Gastrocnemius medialis (tissue), 4 donors: ENCODE results near the gene EEF1AKMT2. TPM values are rescaled to one million over a fixed set of nuclear protein-coding genes. Genes with fewer than 3 reads are reported as not detected.

ENCODE experiments used
- ATAC-seq, 2 donors: fragments of 150-250 bp; one replicate each; pipeline ENCODE4 v1.9.1; 2016
- DNase-seq, 2 donors: peaks; one replicate each; pipeline ENCODE4 v3.0.0-alpha.2; 2019
- H3K27ac ChIP-seq, 4 donors: fragments of 200-600 bp; sonication (generic); 1 replicate in 1 of 4; 2 replicates in 3 of 4; pipeline ENCODE4 v1.5.1; 2016 to 2018; ENCODE audit warnings: mild to moderate bottlenecking in 2 of 4, moderate library complexity in 1 of 4
- H3K27me3 ChIP-seq, 3 donors: fragments of 200-600 bp; sonication (generic) in 2 of 3; 1 replicate in 1 of 3; 2 replicates in 2 of 3; pipeline versions ENCODE4 v1.5.1 to v1.6.0; 2016 to 2019; ENCODE audit warnings: mild to moderate bottlenecking in 1 of 3, moderate library complexity in 1 of 3
- H3K36me3 ChIP-seq, 2 donors: fragments of 200-600 bp; sonication (generic) in 1 of 2; one replicate each; pipeline ENCODE4 v1.5.1; 2017 to 2018
- H3K4me1 ChIP-seq, 2 donors: fragments of 200-600 bp; sonication (generic) in 1 of 2; one replicate each; pipeline ENCODE4 v1.5.1; 2016 to 2017; ENCODE audit warnings: mild to moderate bottlenecking in 2 of 2
- H3K4me3 ChIP-seq, 4 donors: fragments of 200-600 bp; sonication (generic) in 3 of 4; 1 replicate in 1 of 4; 2 replicates in 3 of 4; pipeline ENCODE4 v1.5.1; 2016 to 2019; ENCODE audit warnings: mild to moderate bottlenecking in 2 of 4
- H3K9me3 ChIP-seq, 3 donors: fragments of 200-600 bp; sonication (generic) in 2 of 3; 1 replicate in 1 of 3; 2 replicates in 2 of 3; pipeline ENCODE4 v1.5.1; 2016 to 2019
- POLR2A ChIP-seq, 2 donors: fragments of 450-650 bp; IDR thresholded peaks; one replicate each; pipeline ENCODE4 v1.6.1; 2017; ENCODE audit warnings: antibody characterized with exemption in 2 of 2, mild to moderate bottlenecking in 2 of 2, moderate library complexity in 2 of 2
- in situ Hi-C, 4 donors: fragments of 200-750 bp; cut with MboI; loops; one replicate each; pipeline versions ENCODE4 v1.15.0 to v1.8.0; 2017; ENCODE audit warnings: low sequenced_read_pairs in 4 of 4
- intact Hi-C: fragments of 100-400 bp; cut with DNase I; formaldehyde crosslinking; loops from one replicate; pipeline ENCODE4 v1.15.1; 2023; ENCODE audit warnings: low total_unique reads
- total RNA-seq, 4 donors: library from RNA; depleted of rRNA; stranded (reverse); fragments of >200 nt; gene quantifications; one replicate each; pipeline versions ENCODE4 v1.1.0 to v1.2.3, GENCODE V29; 2016
- TF ChIP-seq, protein P1 (sequence below), 5 experiments: fragments of 450-650 bp in 3 of 5; fragments of 200-600 bp in 2 of 5; sonication (generic) in 2 of 5; IDR thresholded peaks in 4 of 5; conservative IDR thresholded peaks in 1 of 5; 1 replicate in 4 of 5; 2 replicates in 1 of 5; pipeline ENCODE4 v1.5.1; 2016 to 2019; ENCODE audit warnings: antibody characterized with exemption in 5 of 5, mild to moderate bottlenecking in 3 of 5, moderate library complexity in 3 of 5

Gene EEF1AKMT2
- total RNA-seq, 4 donors from 2014 or later = 7.9 to 13.5 (median 9.6) TPM

DNA sequence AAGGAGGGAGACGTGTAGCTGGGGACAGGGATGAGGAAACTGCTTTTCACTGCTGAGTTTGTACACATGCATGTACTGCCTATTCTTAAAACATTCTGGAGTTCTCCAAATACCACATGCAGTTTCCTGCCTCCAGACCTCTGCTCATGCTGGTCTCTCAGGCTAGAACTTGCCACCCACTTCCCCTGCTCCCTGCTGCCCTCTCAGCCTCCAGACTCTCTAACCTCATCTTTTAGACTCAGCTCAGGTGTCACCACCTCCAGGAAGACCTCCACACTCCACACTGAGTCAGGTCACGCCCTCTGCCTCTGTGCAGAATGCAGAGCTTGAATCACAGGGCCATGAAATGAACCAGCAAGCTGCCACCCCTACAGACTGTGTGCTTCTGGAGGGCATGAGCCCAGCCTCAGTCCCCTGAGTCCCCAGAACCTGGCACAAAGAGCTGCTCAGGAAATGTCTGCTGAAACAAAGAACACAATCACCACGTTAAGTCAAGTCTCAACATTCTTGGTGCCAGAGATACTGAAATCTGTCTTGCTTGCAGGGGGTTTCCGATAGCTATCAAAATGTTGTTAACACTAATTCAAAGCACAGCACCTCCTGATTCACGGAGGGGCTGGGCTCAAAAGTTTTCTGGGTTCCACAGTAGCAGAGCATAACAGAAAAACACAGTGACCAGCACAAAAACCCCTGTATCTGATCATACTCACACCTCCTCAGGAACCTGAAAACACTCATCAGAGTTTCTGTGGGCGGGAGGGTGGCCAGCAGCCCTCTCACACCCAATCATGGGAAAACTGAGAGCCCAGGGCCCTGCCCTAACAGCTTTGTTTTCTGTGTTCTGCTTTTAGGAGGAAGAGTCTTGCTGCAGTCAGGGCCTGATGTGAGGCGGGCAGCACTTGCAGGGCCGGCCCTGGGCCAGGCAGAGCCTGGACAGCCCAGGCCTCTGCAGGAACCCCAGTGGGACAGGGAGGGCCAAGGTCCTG lies 68.6 kb downstream of the EEF1AKMT2 start:
- H3K9me3 ChIP-seq = no peaks in the 10 kb centered on the region

GRCh38 chr10:124721330-124722045 lies 70.2 kb downstream of the EEF1AKMT2 start:
- DNase-seq = peak; percentile 93 to 94
- Histone ChIP-seq H3K4me1 (peaks cover 97% of the 10 kb centered on the region in 2 donors), H3K27me3 (no peaks in the 10 kb centered on the region), H3K4me3 (no peak overlapping the region), H3K36me3 (no peaks in the 10 kb centered on the region), H3K27ac (peak overlapping the region; percentile 92 to 97 (median 92)), H3K9me3 (no peaks in the 10 kb centered on the region)
- in situ Hi-C loops = no loop called here
- peak; percentile 85 to 87 for ATAC-seq
- intact Hi-C loops = loop anchor here (2.0 kb wide), 3 partner anchors 17 to 29 kb away; no protein-coding TSS in a partner anchor
- TF ChIP-seq, protein P1, sequence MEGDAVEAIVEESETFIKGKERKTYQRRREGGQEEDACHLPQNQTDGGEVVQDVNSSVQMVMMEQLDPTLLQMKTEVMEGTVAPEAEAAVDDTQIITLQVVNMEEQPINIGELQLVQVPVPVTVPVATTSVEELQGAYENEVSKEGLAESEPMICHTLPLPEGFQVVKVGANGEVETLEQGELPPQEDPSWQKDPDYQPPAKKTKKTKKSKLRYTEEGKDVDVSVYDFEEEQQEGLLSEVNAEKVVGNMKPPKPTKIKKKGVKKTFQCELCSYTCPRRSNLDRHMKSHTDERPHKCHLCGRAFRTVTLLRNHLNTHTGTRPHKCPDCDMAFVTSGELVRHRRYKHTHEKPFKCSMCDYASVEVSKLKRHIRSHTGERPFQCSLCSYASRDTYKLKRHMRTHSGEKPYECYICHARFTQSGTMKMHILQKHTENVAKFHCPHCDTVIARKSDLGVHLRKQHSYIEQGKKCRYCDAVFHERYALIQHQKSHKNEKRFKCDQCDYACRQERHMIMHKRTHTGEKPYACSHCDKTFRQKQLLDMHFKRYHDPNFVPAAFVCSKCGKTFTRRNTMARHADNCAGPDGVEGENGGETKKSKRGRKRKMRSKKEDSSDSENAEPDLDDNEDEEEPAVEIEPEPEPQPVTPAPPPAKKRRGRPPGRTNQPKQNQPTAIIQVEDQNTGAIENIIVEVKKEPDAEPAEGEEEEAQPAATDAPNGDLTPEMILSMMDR (IDR thresholded peaks at IDR 0.05 in 4 of 5, conservative IDR thresholded peaks at IDR 0.05 in 1 of 5) = no peak
- TF ChIP-seq POLR2A (IDR thresholded peaks at IDR 0.05) = peak; percentile 64 to 75

More for the DNA sequence above, 68.6 kb downstream of the EEF1AKMT2 start:
- Histone ChIP-seq H3K4me1 (peaks cover 99% of the 10 kb centered on the region in 2 donors), H3K27me3 (no peaks in the 10 kb centered on the region), H3K27ac (peak overlapping the region; percentile 92 to 97 (median 92)), H3K36me3 (no peaks in the 10 kb centered on the region), H3K4me3 (no peak overlapping the region)
- ATAC-seq (peak in 1 of 2 donors; percentile 2), DNase-seq (no peak)
- in situ Hi-C loops (no loop called here), intact Hi-C loops (no loop called here)
- TF ChIP-seq POLR2A (IDR thresholded peaks at IDR 0.05) = peak in 1 of 2 donors; percentile 7
- TF ChIP-seq, protein P1 (IDR thresholded peaks at IDR 0.05 in 4 of 5, conservative IDR thresholded peaks at IDR 0.05 in 1 of 5) = no peak

- ATAC-seq = peak; percentile 14 to 29
- Histone ChIP-seq H3K36me3 (no peaks in the 10 kb centered on the region), H3K27me3 (no peaks in the 10 kb centered on the region), H3K9me3 (no peaks in the 10 kb centered on the region), H3K4me3 (no peak overlapping the region), H3K27ac (peak overlapping the region; percentile 92 to 97 (median 92)), H3K4me1 (peaks cover 83 to 86% of the 10 kb centered on the region in 2 donors)
- intact Hi-C loops (no loop called here), in situ Hi-C loops (no loop called here)
- TF ChIP-seq, protein P1 (IDR thresholded peaks at IDR 0.05 in 4 of 5, conservative IDR thresholded peaks at IDR 0.05 in 1 of 5) = peak; percentile 52 to 70 (median 63)
- TF ChIP-seq POLR2A (IDR thresholded peaks at IDR 0.05) = no peak
- peak in 1 of 2 donors; percentile 72 for DNase-seq
Measured at GRCh38 chr10:124719213-124719851, 72.4 kb downstream of the EEF1AKMT2 start.

GRCh38 chr10:124717911-124718741 lies 73.6 kb downstream of the EEF1AKMT2 start:
- TF ChIP-seq POLR2A (IDR thresholded peaks at IDR 0.05) = no peak
- TF ChIP-seq, protein P1 (IDR thresholded peaks at IDR 0.05 in 4 of 5, conservative IDR thresholded peaks at IDR 0.05 in 1 of 5) = no peak
- peaks cover 79 to 82% of the 10 kb centered on the region in 2 donors for H3K4me1 ChIP-seq
- no peaks in the 10 kb centered on the region for H3K9me3 ChIP-seq
- in situ Hi-C loops (no loop called here), intact Hi-C loops (no loop called here)
- ATAC-seq (peak in 1 of 2 donors; percentile 18), DNase-seq (no peak)
- H3K36me3 ChIP-seq = no peaks in the 10 kb centered on the region
- H3K27me3 ChIP-seq = no peaks in the 10 kb centered on the region
- peak overlapping the region; percentile 92 to 97 (median 92) for H3K27ac ChIP-seq
- H3K4me3 ChIP-seq = no peak overlapping the region
